ENCODE data around the gene ANKRD28.
"Not testable (repeated sequence)": the region's sequence is repeated elsewhere in the genome, so short reads cannot be mapped to it uniquely, and the experiment has no call there.

Gene ANKRD28

GRCh38 chr3:15797642-15798303 lies at the start of gene ANKRD28:
TSS of gene ANKRD28 (minus strand) at chr3:15797979. CDS start at chr3:15796521, 1,458 bp downstream.
- no peak for DNase-seq (ENCODE audit: low read depth in 2 of 2)

- DNase-seq (ENCODE audit: low read depth in 2 of 2): no peak
Measured at GRCh38 chr3:15847239-15847638, 49.5 kb upstream of the ANKRD28 start.

- DNase-seq (ENCODE audit: low read depth in 2 of 2): no peak
Measured at GRCh38 chr3:15846606-15847005, 48.8 kb upstream of the ANKRD28 start.

- no peak for DNase-seq (ENCODE audit: low read depth in 2 of 2)
Measured at GRCh38 chr3:15845475-15845874, 47.7 kb upstream of the ANKRD28 start.

GRCh38 chr3:15844889-15845288 lies 47.1 kb upstream of the ANKRD28 start:
- no peak for DNase-seq (ENCODE audit: low read depth in 2 of 2)

GRCh38 chr3:15841091-15841973 lies 43.6 kb upstream of the ANKRD28 start:
- DNase-seq (ENCODE audit: low read depth in 2 of 2): not testable (repeated sequence)

GRCh38 chr3:15839568-15839967 lies 41.8 kb upstream of the ANKRD28 start:
- DNase-seq (ENCODE audit: low read depth in 2 of 2): no peak

GRCh38 chr3:15831927-15832326 lies 34.1 kb upstream of the ANKRD28 start:
- DNase-seq (ENCODE audit: low read depth in 2 of 2): no peak

- DNase-seq (ENCODE audit: low read depth in 2 of 2): no peak
Measured at GRCh38 chr3:15825016-15825415, 27.2 kb upstream of the ANKRD28 start.

- no peak for DNase-seq (ENCODE audit: low read depth in 2 of 2)
Measured at GRCh38 chr3:15823092-15823491, 25.3 kb upstream of the ANKRD28 start.

GRCh38 chr3:15822281-15822680 lies 24.5 kb upstream of the ANKRD28 start:
- DNase-seq (ENCODE audit: low read depth in 2 of 2): no peak

- DNase-seq (ENCODE audit: low read depth in 2 of 2): no peak
Measured at GRCh38 chr3:15820911-15821310, 23.1 kb upstream of the ANKRD28 start.

GRCh38 chr3:15819576-15819975 lies 21.8 kb upstream of the ANKRD28 start:
- DNase-seq (ENCODE audit: low read depth in 2 of 2): no peak

- DNase-seq (ENCODE audit: low read depth in 2 of 2): no peak
Measured at GRCh38 chr3:15819043-15819442, 21.3 kb upstream of the ANKRD28 start.

- no peak for DNase-seq (ENCODE audit: low read depth in 2 of 2)
Measured at GRCh38 chr3:15815696-15816095, 17.9 kb upstream of the ANKRD28 start.

- DNase-seq (ENCODE audit: low read depth in 2 of 2): not testable (repeated sequence)
Measured at GRCh38 chr3:15813079-15813478, 15.3 kb upstream of the ANKRD28 start.

GRCh38 chr3:15812183-15812582 lies 14.4 kb upstream of the ANKRD28 start:
- no peak for DNase-seq (ENCODE audit: low read depth in 2 of 2)

GRCh38 chr3:15810702-15811101 lies 12.9 kb upstream of the ANKRD28 start:
- DNase-seq (ENCODE audit: low read depth in 2 of 2): no peak

GRCh38 chr3:15809313-15809712 lies 11.5 kb upstream of the ANKRD28 start:
- no peak for DNase-seq (ENCODE audit: low read depth in 2 of 2)

- no peak for DNase-seq (ENCODE audit: low read depth in 2 of 2)
Measured at GRCh38 chr3:15808679-15809310, 11.0 kb upstream of the ANKRD28 start.

- no peak for DNase-seq (ENCODE audit: low read depth in 2 of 2)
Measured at GRCh38 chr3:15805756-15806266, 8.0 kb upstream of the ANKRD28 start.

GRCh38 chr3:15804553-15805095 lies 6.8 kb upstream of the ANKRD28 start:
- DNase-seq (ENCODE audit: low read depth in 2 of 2): no peak
